Motor neuron (in vitro differentiated cells): ENCODE results near the gene EVPL. TPM values are rescaled to one million over a fixed set of nuclear protein-coding genes. Genes with fewer than 3 reads are reported as not detected.

Source experiments
- total RNA-seq, 8 experiments: library from RNA; unstranded; fragments of 300-600 nt; gene quantifications; 2 replicates each; pipeline versions ENCODE4 v1.2.3 to v1.2.4, GENCODE V29; 2022

The EVPL gene
- total RNA-seq, 8 experiments from 2014 or later, result 0.05 to 1.0 (median 0.59) TPM; not detected in 1

Other genes starting within 250 kb of the EVPL start
- gene UNK, start 242.5 kb downstream of the EVPL start, total RNA-seq, result 10 to 100 TPM; 14.6 to 38.2 (median 20.0) TPM
- gene UNC13D, start 182.9 kb downstream of the EVPL start, total RNA-seq, result 1 to 10 TPM in 7 of 8 experiments, under 1 TPM in 1; 0.87 to 9.1 (median 2.7) TPM
- gene WBP2, start 172.0 kb downstream of the EVPL start, total RNA-seq, result 10 to 100 TPM; 51.3 to 86.5 (median 60.1) TPM
- gene TRIM47, start 148.7 kb downstream of the EVPL start, total RNA-seq, result 10 to 100 TPM in 2 of 8 experiments, 1 to 10 TPM in 5, under 1 TPM in 1; 0.67 to 15.1 (median 4.8) TPM
- gene TRIM65, start 130.4 kb downstream of the EVPL start, total RNA-seq, result 10 to 100 TPM in 7 of 8 experiments, 1 to 10 TPM in 1; 8.7 to 22.5 (median 13.4) TPM
- gene MRPL38, start 122.4 kb downstream of the EVPL start, total RNA-seq, result 10 to 100 TPM; 31.1 to 77.0 (median 47.0) TPM
- 10 to 100 TPM in 3 of 8 experiments, 1 to 10 TPM in 5; 4.8 to 14.7 (median 7.6) TPM for gene FBF1, start 86.3 kb downstream of the EVPL start, total RNA-seq
- gene ACOX1, start 48.1 kb downstream of the EVPL start, total RNA-seq, result 100 to 1,000 TPM in 1 of 8 experiments, 10 to 100 TPM in 7; 14.6 to 106 (median 32.4) TPM
- 10 to 100 TPM in 6 of 8 experiments, 1 to 10 TPM in 2; 7.8 to 29.8 (median 15.4) TPM for gene TEN1, start 48.1 kb downstream of the EVPL start, total RNA-seq
- 10 to 100 TPM in 1 of 8 experiments, 1 to 10 TPM in 7; 3.5 to 11.0 (median 6.2) TPM for gene CDK3, start 26.5 kb downstream of the EVPL start, total RNA-seq
- 10 to 100 TPM; 21.2 to 70.9 (median 36.4) TPM for gene SRP68, start 45.2 kb upstream of the EVPL start, total RNA-seq
- gene GALR2, start 47.5 kb upstream of the EVPL start, total RNA-seq, result under 1 TPM in 6 of 8 experiments, not detected in 2; 0.11 to 0.81 (median 0.46) TPM
- 10 to 100 TPM; 13.1 to 37.3 (median 20.9) TPM for gene ZACN, start 51.9 kb upstream of the EVPL start, total RNA-seq
- 100 to 1,000 TPM in 1 of 8 experiments, 10 to 100 TPM in 7; 39.6 to 105 (median 64.7) TPM for gene EXOC7, start 76.5 kb upstream of the EVPL start, total RNA-seq
- 10 to 100 TPM in 1 of 8 experiments, 1 to 10 TPM in 4, under 1 TPM in 3; 0.41 to 83.2 (median 3.0) TPM for gene FOXJ1, start 113.9 kb upstream of the EVPL start, total RNA-seq
- gene RNF157, start 213.2 kb upstream of the EVPL start, total RNA-seq, result 10 to 100 TPM in 7 of 8 experiments, 1 to 10 TPM in 1; 1.7 to 36.9 (median 25.6) TPM
- 10 to 100 TPM; 11.7 to 34.6 (median 21.3) TPM for gene UBALD2, start 238.0 kb upstream of the EVPL start, total RNA-seq